ENCODE results near the gene BMPR1B.

BMPR1B gene

DNA sequence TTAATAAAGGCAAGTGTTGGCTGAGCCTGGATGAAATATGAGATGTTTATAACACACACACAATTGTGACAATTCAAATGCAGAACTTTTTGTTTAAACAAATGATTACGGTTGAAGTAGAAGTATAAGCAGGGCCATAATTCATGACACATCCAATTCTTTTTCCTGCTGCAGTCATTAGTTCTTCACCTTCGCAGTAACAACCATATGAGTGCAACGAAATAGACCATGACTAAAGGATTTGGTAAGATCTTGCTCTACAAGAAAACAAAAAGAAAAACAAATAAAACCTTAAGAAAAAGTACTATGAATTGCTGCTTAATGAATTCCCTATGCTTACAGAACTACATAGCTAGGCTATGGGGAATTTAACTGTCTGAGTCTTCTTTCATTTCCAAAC, 13.9 kb upstream of the BMPR1B start:
- H3K4me3 ChIP-seq (ENCODE audit: low read length): no peak overlapping the region
- no peak for TF ChIP-seq ZNF274 (IDR thresholded peaks at IDR 0.05; ENCODE audit: low read depth, low read length)

DNA sequence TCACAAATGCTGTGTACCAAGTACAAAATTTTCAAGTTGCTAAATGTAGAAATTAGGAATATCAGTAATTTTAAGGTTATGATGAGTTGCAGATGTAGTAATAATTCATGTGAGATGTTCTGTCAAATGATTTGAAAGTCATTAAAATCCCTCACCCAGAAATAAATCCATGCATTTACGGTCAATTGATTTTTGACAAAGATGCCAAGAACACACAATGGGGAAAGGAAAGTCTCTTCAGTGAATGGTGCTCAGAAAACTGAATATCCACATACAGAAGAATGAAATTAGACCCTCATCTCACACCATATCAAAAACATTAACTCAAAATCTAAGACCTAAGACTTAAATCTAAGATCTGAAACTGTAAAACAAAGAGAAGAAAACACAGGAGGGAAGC, 12.9 kb upstream of the BMPR1B start:
- no peak for TF ChIP-seq ZNF274 (IDR thresholded peaks at IDR 0.05; ENCODE audit: low read depth, low read length)
- H3K4me3 ChIP-seq (ENCODE audit: low read length): no peak overlapping the region

DNA sequence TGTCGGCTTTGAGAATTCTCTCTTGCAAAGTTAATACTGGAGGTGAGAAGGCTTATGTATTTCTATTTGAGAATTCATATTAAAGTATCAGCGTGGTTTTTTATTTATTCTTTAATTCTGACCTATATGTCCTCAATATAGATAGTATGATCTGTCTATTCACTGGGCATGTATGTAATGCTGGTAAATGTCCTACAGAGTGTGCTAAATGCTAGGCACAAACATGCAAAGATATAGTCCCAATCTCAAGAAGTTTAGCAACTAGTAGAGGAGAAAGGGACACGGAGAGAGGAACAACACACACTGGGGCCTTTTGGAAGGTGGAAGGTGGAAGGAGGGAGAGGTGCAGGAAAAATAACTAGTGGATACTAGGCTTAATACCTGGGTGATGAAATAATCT, 11.0 kb upstream of the BMPR1B start:
- no peak overlapping the region for H3K4me3 ChIP-seq (ENCODE audit: low read length)
- no peak for TF ChIP-seq ZNF274 (IDR thresholded peaks at IDR 0.05; ENCODE audit: low read depth, low read length)

DNA sequence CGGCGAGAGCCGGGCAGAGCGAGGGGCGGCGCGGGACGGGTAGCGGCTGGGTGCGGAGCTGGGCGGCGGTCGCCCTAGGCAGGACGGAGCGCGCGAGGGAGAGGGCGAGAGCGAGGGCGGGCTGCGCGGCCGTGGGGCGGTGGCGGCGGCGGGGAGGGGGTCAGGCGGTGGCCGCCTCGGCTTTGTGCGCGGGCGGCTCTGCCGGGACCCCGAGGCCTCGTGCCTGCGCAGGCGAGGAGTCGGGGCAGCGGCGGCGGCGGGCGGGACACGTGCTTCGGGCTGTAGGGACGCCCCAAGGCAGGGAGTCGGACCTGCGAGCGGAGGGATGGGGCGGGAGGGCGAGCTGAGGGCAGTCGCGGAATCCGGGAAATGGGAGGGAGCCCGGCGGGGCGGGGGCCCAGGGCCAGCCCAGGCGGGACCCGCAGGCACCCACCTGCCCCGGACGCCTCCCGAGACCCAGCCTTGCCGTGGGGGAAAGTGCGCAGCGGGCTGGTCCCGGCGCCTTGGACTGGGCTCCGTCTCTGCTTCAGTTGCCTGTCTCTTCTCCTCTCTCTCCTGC, 465 bp downstream of the BMPR1B start:
- TF ChIP-seq ZNF274 (IDR thresholded peaks at IDR 0.05; ENCODE audit: low read depth, low read length): no peak
- peak overlapping the region; percentile 48 for H3K4me3 ChIP-seq (ENCODE audit: low read length)

DNA sequence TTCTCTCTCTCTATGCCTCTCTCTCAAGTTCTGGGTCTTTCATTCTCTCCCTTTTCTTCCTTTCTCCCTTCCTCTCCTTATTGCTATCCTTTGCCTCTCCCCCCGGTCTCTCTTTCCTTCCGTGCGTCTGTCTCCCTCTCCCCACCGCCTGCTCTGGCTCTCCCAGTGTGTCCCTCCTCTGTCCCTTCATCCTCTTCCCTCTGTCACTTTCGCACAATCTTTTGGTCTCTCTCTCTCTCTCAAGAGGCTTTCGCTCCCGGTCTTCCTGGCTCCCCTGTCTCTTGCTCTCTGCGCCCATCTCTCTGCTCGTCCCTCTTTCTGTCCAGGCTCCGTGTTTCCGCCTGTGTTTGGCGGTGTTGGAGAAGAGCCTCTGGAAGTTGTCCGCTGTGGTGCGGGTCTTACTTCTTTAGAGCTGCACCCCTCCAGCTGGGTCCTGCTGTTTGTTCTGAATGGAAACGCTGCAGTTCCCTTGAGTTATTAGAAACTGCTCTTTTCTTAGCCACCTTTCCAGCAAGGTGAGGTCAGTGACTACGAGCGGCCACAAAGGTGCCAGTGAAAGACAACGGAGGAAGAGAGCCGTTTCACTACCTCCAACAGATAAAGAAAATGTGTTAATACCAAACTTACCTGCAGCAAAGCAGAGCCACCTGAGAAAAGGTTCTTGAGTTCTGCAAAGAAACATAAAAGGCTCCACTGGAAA, 1.1 kb downstream of the BMPR1B start:
- H3K4me3 ChIP-seq (ENCODE audit: low read length): no peak overlapping the region; the same call in 1 of the 2 replicates
- no peak for TF ChIP-seq ZNF274 (IDR thresholded peaks at IDR 0.05; ENCODE audit: low read depth, low read length)

DNA sequence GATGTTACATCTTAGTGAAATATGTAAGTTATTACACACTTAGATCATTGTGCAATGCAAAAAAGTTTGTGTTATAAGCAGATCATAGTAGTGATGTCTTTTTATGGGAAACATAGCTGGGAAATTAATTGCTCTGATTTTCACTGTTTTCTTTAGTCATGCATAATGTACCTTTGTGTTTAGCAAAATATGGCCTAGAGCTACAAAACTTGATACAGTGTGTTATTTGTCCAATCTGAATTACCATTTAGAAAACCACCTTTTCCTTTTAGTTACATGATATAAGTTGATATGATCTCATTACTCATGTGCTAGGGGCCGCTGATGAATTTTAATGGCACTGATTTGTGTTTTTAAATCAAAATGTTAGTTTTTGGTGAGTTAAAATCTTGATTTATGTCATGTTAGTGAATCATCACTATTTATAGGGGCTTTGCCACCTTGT, 2.0 kb downstream of the BMPR1B start:
- no peak overlapping the region for H3K4me3 ChIP-seq (ENCODE audit: low read length)
- TF ChIP-seq ZNF274 (IDR thresholded peaks at IDR 0.05; ENCODE audit: low read depth, low read length): no peak

DNA sequence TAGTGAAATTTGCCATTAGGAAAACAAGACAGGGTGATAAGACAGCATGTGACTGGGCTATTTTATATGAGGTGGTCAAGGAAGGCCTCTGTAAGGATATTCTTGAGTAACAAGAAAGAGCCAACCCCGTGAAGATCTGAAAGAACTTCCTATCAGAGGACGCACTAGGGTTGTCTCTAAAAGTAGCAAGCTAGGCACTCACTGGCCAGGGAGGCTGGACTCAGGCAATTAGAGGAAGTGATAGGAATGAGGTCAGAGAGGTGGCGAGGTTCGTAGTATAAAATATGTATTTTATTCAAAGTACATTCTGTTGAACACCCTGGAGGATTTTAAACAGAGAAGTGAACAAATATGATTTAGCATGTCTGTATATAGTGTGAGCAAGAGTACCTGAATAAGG, 4.6 kb downstream of the BMPR1B start:
- no peak for TF ChIP-seq ZNF274 (IDR thresholded peaks at IDR 0.05; ENCODE audit: low read depth, low read length)
- H3K4me3 ChIP-seq (ENCODE audit: low read length): no peak overlapping the region

DNA sequence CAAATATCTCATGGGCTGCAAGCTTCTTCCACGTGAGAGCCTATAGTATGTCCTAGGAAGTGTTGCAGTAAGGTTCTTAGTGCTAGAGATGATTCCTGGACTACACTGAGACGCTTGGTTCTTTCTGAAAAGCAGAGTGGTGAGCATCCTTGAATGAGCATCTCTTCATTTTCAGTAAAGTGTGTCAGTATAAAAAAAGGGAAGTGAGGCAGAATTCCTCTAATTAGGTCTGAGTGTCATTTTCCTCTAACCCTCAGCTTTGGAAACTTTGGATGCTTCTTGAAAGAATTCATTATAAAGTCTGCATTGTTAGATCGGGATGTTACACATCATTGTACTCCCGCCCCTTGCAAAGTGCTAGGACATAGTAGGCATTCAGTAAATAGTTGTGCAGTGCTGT, 5.2 kb downstream of the BMPR1B start:
- no peak for TF ChIP-seq ZNF274 (IDR thresholded peaks at IDR 0.05; ENCODE audit: low read depth, low read length)
- H3K4me3 ChIP-seq (ENCODE audit: low read length): no peak overlapping the region

DNA sequence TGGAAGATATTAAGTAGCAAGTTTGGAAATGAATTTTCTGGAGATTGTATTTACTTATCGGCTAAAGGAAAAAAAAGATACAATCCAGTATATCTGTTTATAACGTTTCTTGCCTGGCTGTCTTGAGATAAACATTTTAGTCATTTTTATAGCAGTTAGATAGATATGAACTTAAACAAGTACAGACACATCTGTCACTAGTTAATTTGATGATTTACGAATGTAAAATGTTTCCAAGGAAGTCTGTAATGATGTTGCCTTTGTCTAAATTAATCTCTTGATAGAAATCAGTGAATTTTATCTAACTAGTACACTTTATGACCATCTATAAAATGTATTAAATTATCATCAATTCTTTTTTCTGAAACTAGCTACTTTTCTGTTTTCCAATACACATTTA, 5.7 kb downstream of the BMPR1B start:
- TF ChIP-seq ZNF274 (IDR thresholded peaks at IDR 0.05; ENCODE audit: low read depth, low read length): no peak
- H3K4me3 ChIP-seq (ENCODE audit: low read length): no peak overlapping the region

DNA sequence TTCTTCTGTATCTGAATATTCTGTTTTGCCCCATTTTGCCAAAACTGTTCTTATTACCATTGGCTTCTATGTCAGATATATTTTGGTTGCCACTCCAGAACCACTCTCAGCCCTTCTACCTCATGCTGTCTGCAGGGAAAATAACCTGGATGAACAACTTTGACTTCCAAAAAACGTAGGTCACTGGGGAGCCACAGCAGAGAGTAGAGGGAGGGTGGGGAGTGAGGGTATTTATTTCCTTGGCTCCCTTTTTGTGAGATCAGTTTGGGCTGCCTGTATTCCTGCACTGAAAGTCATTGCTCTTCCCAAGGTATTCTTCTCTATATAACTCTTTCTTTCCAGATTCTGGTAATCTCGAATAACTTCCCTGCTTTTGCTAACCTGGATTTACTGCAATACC, 6.3 kb downstream of the BMPR1B start:
- no peak overlapping the region for H3K4me3 ChIP-seq (ENCODE audit: low read length)
- TF ChIP-seq ZNF274 (IDR thresholded peaks at IDR 0.05; ENCODE audit: low read depth, low read length): no peak

DNA sequence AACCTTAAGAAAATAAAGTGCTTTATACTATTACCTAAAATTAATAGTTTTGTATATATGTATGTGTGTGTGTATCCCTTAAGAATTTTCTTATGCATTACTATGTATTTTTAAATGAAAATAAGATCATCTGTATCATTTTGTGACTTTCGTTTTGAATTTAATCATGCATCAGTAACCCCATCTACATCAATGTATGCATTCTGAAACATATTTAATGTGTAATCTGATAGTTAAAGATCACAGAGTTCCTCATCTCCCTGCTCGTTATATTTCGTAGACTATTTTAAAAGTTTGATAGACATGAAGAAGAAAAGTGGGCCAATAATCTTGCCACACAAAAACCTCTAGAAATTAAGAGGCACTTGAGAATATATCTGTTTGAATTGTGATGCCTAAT, 7.4 kb downstream of the BMPR1B start:
- H3K4me3 ChIP-seq (ENCODE audit: low read length): no peak overlapping the region
- no peak for TF ChIP-seq ZNF274 (IDR thresholded peaks at IDR 0.05; ENCODE audit: low read depth, low read length)

DNA sequence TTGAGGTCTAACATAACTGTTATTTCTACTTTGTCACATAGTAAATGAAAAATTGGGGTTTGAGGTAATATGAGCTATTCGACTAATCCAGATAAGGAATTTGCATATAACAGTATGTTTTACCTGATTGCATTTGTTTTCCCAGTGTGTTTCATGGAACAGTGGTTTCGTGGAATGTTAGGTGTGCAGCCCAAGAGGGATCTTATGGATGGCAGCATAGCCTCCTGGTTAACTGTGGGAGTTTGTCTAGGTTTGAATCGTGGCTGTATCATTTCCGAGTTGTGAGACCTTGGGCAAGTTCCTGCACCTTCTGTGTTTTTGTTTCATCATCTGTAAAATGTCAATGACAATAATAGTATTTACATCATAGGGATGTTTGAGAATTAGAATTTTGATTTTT, 7.9 kb downstream of the BMPR1B start:
- H3K4me3 ChIP-seq (ENCODE audit: low read length): no peak overlapping the region
- no peak for TF ChIP-seq ZNF274 (IDR thresholded peaks at IDR 0.05; ENCODE audit: low read depth, low read length)

DNA sequence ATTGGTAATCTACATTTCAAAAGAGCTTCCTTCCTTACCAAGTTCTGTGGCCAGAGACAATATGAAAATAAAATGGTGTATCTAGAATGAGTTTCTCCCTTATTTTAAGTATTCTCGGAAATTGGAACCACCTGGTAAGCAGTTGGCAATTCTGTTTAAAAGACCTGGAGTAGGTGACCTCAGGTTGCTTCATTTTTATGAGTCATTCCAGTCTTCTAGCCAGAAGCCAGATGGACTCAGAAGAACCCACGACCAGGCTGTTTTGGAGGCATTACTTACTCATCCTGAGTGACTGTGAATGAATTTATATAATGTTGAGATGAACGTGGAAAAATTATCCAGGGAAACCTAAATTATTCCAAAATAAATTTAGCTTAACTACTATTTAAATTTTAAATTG, 9.1 kb downstream of the BMPR1B start:
- no peak for TF ChIP-seq ZNF274 (IDR thresholded peaks at IDR 0.05; ENCODE audit: low read depth, low read length)
- no peak overlapping the region for H3K4me3 ChIP-seq (ENCODE audit: low read length)

DNA sequence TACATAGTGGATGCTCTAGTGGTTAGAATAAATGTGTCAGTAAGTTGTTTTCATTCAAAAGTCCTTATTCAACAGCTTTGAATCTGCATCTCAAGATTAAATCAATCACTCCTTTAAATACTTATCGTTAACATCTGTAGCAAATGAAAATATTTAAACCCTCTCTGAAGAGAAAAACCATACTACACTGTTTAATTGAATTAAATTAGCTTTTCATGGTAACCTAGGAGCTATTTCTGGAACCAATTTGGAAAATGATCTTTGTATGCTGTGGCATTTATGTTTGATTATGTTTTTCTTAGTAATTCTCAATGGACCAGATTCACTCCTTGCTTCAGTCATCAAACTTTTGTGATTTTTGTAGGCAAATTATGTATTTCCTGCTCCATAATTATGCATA, 9.7 kb downstream of the BMPR1B start:
- H3K4me3 ChIP-seq (ENCODE audit: low read length): no peak overlapping the region
- no peak for TF ChIP-seq ZNF274 (IDR thresholded peaks at IDR 0.05; ENCODE audit: low read depth, low read length)

DNA sequence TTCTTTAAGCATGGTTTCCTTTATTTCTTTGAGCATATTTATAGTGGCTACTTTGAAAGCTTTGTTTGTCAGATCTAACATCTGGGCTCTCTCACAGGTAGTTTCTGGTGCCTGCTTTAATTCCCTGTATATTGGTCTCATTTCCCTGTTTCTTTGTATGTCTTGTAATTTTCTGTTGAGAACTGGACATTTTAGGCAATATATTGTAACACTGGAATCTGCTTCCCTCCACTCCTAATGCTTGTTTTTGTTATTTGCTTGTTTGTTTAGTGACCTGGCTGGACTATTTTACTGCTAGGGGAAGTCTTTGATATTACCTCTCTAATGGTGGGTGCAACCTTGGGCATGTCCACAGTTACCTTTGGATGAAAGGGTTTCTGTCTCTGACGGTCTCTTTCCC, 25.0 kb downstream of the BMPR1B start:
- no peak for TF ChIP-seq ZNF274 (IDR thresholded peaks at IDR 0.05; ENCODE audit: low read depth, low read length)
- H3K4me3 ChIP-seq (ENCODE audit: low read length): no peak overlapping the region

DNA sequence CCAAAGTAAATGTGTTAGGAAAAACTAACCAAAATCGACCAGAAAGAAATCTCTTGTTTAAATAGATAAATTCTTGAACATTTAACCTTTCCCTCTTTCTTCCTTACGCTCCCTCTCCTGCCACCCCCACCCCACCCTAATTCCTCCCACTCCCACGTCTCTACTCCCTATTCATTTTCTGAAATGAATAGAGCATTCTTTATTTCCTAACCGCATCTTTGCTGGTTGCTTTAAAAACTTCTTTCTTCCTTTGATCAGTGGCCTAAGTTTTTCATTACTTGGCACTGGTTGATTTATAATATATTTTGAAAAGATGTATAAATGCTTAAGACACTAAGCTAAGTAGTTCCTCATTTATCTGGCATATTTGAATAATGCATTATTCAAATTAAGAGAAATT, 33.9 kb downstream of the BMPR1B start:
- no peak for TF ChIP-seq ZNF274 (IDR thresholded peaks at IDR 0.05; ENCODE audit: low read depth, low read length)

More for the DNA sequence above, 33.9 kb downstream of the BMPR1B start:
- H3K4me3 ChIP-seq (ENCODE audit: low read length): no peak overlapping the region

All from GM08714 (cell line).